Transverse colon (tissue), 4 donors: ENCODE measurements around the gene FAM229B.

Experiments
- POLR2A ChIP-seq: fragments of 450-650 bp; IDR thresholded peaks from one replicate; pipeline ENCODE4 v1.6.1; 2016; ENCODE audit warnings: antibody characterized with exemption, mild to moderate bottlenecking, moderate library complexity
- POLR2AphosphoS5 ChIP-seq, 3 donors: sonication (generic); formaldehyde crosslinking; IDR thresholded peaks; one replicate each; pipeline ENCODE4 v1.6.1; 2016; ENCODE audit warnings: antibody characterized with exemption in 3 of 3
- TF ChIP-seq, protein P1 (sequence below), 5 experiments: fragments of 200-600 bp in 3 of 5; fragments of 450-650 bp in 2 of 5; sonication (generic) in 3 of 5; IDR thresholded peaks; 1 replicate in 2 of 5; 2 replicates in 3 of 5; pipeline ENCODE4 v1.5.1; 2016 to 2017; ENCODE audit warnings: antibody characterized with exemption in 5 of 5, inconsistent platforms in 3 of 5, mild to moderate bottlenecking in 2 of 5, moderate library complexity in 1 of 5

DNA sequence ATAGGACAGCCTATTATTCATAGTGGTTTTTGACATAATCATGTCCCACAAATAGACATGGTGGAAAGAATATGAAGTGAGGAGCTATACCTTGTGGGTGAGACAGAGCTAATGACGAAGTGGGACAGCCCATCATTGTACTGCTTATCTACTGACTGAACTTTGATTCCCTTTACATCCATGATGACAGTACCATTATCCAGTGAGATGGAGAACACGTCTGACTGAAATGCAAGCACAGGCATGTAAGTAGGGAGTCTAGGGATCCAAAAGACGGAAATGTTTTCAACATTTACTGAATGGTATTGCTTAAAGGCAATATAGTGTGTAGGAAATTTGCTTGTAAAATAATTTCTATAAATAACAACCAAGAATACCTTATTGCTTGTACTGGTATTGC, 43.5 kb downstream of the FAM229B start:
- TF ChIP-seq, protein P1, sequence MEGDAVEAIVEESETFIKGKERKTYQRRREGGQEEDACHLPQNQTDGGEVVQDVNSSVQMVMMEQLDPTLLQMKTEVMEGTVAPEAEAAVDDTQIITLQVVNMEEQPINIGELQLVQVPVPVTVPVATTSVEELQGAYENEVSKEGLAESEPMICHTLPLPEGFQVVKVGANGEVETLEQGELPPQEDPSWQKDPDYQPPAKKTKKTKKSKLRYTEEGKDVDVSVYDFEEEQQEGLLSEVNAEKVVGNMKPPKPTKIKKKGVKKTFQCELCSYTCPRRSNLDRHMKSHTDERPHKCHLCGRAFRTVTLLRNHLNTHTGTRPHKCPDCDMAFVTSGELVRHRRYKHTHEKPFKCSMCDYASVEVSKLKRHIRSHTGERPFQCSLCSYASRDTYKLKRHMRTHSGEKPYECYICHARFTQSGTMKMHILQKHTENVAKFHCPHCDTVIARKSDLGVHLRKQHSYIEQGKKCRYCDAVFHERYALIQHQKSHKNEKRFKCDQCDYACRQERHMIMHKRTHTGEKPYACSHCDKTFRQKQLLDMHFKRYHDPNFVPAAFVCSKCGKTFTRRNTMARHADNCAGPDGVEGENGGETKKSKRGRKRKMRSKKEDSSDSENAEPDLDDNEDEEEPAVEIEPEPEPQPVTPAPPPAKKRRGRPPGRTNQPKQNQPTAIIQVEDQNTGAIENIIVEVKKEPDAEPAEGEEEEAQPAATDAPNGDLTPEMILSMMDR (IDR thresholded peaks at IDR 0.05): no peak
- TF ChIP-seq POLR2A: no peak
- TF ChIP-seq POLR2AphosphoS5 (IDR thresholded peaks at IDR 0.05): no peak
